ENCODE data around the gene STUM.

- no peak for TF ChIP-seq GATA2 (IDR thresholded peaks at IDR 0.05; ENCODE audit: low read depth, low read length)
- no peak for TF ChIP-seq GATA3 (IDR thresholded peaks at IDR 0.05; ENCODE audit: low read depth, low read length)
Observed at GRCh38 chr1:226656201-226656600, 107.6 kb downstream of the STUM start.

Data from SH-SY5Y (cell line).